Duodenal mucosa (tissue), 2 donors: ENCODE data around the gene NCLN.
A peak's percentile ranks its signal among the peaks of the same experiment; 100 is the strongest.

ENCODE experiments used
- H3K27ac ChIP-seq: one replicate; pipeline ENCODE4 v1.7.0; 2013; ENCODE audit warnings: low read depth, low read length
- H3K27me3 ChIP-seq, 2 donors: one replicate each; pipeline ENCODE4 v1.7.0; 2013; ENCODE audit warnings: low read length in 2 of 2, control low read depth in 1 of 2; ENCODE audit not compliant: insufficient read depth in 2 of 2, control insufficient read depth in 1 of 2
- H3K36me3 ChIP-seq, 2 donors: one replicate each; pipeline ENCODE4 v1.7.0; 2013; ENCODE audit warnings: low read length in 2 of 2, control low read depth in 1 of 2; ENCODE audit not compliant: insufficient read depth in 2 of 2, control insufficient read depth in 1 of 2
- H3K4me1 ChIP-seq, 2 donors: one replicate each; pipeline ENCODE4 v1.7.0; 2013; ENCODE audit warnings: low read length in 2 of 2, control low read depth in 1 of 2; ENCODE audit not compliant: insufficient read depth in 2 of 2, control insufficient read depth in 1 of 2
- H3K4me3 ChIP-seq, 2 donors: one replicate each; pipeline ENCODE4 v1.7.0; 2013; ENCODE audit warnings: low read length in 2 of 2, low read depth in 1 of 2
- H3K9ac ChIP-seq, 2 donors: one replicate each; pipeline ENCODE4 v1.7.0; 2013; ENCODE audit warnings: low read length in 2 of 2, low read depth in 1 of 2
- H3K9me3 ChIP-seq, 2 donors: one replicate each; pipeline ENCODE4 v1.7.0; 2013; ENCODE audit warnings: low read length in 2 of 2, control low read depth in 1 of 2; ENCODE audit not compliant: control insufficient read depth in 1 of 2

Gene NCLN

DNA sequence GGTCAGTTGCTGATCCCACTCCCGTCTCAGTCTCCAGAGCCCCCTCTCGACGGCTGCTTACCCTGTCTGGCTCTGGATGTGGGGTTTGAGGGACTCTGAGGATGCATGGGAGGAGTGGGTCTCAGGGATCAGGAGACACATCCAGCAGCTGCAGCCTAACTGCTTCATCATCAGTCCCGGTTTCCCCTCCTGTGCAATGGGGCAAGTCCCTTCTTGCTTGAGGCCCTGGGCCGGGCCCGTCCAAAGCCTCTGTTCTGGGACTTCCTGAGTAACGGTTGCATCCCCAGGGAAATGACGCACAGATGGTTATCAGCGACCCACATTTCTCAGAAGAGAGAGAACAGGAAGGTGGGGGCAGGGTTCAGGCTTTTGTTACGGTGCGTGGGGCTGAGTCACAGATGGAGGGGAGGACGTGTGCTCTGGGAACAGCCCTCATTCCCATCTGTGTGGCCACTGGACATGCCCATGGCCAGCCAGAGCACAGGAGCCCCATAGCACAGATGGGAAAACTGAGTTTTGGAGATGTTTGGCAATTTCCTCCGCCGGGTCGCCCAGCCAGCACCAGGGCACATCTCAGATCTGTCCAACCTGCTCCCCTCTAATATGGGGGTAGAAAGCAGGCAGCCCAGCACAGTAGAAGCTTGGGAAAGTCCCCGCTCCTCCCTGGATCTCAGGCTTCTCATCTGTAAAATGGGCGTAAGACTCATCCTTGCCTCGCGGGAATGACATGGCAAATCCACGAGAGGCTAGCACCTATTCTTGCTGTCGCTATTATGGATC is 30.6 kb upstream of the NCLN start:
- H3K27me3 ChIP-seq, result peaks cover 0 to 7% of the 10 kb centered on the region in 2 donors
- H3K4me1 ChIP-seq, result peaks cover 0 to 5% of the 10 kb centered on the region in 2 donors
- peaks cover 0 to 4% of the 10 kb centered on the region in 2 donors for H3K36me3 ChIP-seq
- H3K27ac ChIP-seq, result peak overlapping the region; percentile 65
- no peak overlapping the region for H3K9ac ChIP-seq
- H3K4me3 ChIP-seq, result peak overlapping the region in 1 of 2 donors; percentile 10
- H3K9me3 ChIP-seq, result peaks cover 0 to 6% of the 10 kb centered on the region in 2 donors

- Histone ChIP-seq H3K36me3 (peaks cover 0 to 4% of the 10 kb centered on the region in 2 donors), H3K4me3 (no peak overlapping the region), H3K27me3 (peaks cover 0 to 7% of the 10 kb centered on the region in 2 donors), H3K9me3 (peaks cover 0 to 7% of the 10 kb centered on the region in 2 donors), H3K4me1 (peaks cover 0 to 5% of the 10 kb centered on the region in 2 donors), H3K9ac (no peak overlapping the region), H3K27ac (no peak overlapping the region)
These were observed 28.5 kb upstream of the NCLN start for GRCh38 chr19:3157096-3157845.

GRCh38 chr19:3159565-3159964 is 26.2 kb upstream of the NCLN start:
- Histone ChIP-seq H3K9me3 (peaks cover 0 to 7% of the 10 kb centered on the region in 2 donors), H3K27ac (no peak overlapping the region), H3K4me3 (no peak overlapping the region), H3K27me3 (peaks cover 0 to 7% of the 10 kb centered on the region in 2 donors), H3K9ac (no peak overlapping the region), H3K4me1 (peaks cover 0 to 5% of the 10 kb centered on the region in 2 donors), H3K36me3 (peaks cover 0 to 4% of the 10 kb centered on the region in 2 donors)

GRCh38 chr19:3160219-3160618 is 25.5 kb upstream of the NCLN start:
- Histone ChIP-seq H3K27me3 (peaks cover 0 to 7% of the 10 kb centered on the region in 2 donors), H3K9me3 (peaks cover 0 to 7% of the 10 kb centered on the region in 2 donors), H3K9ac (no peak overlapping the region), H3K4me1 (peaks cover 0 to 5% of the 10 kb centered on the region in 2 donors), H3K4me3 (no peak overlapping the region), H3K36me3 (peaks cover 0 to 4% of the 10 kb centered on the region in 2 donors), H3K27ac (no peak overlapping the region)

DNA sequence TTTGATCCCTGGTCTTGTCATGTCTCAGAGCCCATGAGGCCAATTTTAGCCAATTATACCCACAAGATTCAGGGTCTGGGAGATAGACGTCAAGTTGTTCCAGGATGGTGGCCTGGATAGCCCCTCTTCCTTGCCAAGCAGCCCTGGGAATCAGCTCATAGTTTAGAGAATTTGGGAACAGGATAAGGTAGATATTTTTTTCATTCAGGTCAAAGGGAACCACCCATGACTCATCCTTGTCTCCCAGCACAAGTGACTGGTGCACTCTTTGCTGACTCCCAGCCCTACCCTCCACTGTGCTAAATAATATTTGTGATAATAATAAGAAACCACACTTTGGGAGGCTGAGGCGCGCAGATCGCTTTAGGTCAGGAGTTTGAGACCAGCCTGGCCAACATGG is 24.3 kb upstream of the NCLN start:
- H3K27me3 ChIP-seq, result peaks cover 0 to 4% of the 10 kb centered on the region in 2 donors
- no peak overlapping the region for H3K9ac ChIP-seq
- H3K36me3 ChIP-seq, result peaks cover 0 to 4% of the 10 kb centered on the region in 2 donors
- H3K27ac ChIP-seq, result no peak overlapping the region
- no peak overlapping the region for H3K4me3 ChIP-seq
- peaks cover 0 to 7% of the 10 kb centered on the region in 2 donors for H3K9me3 ChIP-seq
- H3K4me1 ChIP-seq, result no peaks in the 10 kb centered on the region

GRCh38 chr19:3162418-3163229 is 23.1 kb upstream of the NCLN start:
- Histone ChIP-seq H3K27ac (no peak overlapping the region), H3K9ac (no peak overlapping the region), H3K4me3 (no peak overlapping the region), H3K9me3 (peaks cover 0 to 7% of the 10 kb centered on the region in 2 donors), H3K27me3 (peaks cover 0 to 2% of the 10 kb centered on the region in 2 donors), H3K36me3 (peaks cover 0 to 4% of the 10 kb centered on the region in 2 donors), H3K4me1 (no peaks in the 10 kb centered on the region)

DNA sequence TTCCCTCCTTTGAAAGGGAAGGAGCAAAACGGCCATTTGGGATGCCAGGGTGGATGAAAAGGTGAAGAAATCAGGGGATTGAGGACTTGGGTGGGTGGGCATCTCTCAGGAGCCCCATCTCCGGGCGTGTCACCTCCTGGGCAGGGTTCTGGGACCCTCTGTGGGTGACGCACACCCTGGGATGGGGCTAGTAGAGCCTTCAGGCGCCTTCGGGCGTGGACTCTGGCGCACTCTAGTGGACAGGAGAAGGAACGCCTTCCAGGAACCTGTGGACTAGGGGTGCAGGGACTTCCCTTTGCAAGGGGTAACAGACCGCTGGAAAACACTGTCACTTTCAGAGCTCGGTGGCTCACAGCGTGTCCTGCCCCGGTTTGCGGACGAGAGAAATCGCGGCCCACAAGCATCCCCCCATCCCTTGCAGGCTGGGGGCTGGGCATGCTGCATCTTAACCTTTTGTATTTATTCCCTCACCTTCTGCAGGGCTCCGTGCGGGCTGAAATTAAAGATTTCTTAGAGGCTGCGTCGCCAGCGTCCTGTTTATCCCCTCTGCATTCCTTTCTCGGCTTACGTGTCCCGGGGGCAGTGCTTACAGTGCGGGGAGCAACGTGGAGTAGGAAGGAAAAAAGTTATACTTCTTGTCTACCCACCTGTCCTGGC is 22.4 kb upstream of the NCLN start:
- no peak overlapping the region for H3K27ac ChIP-seq
- H3K4me3 ChIP-seq, result no peak overlapping the region
- H3K36me3 ChIP-seq, result peaks cover 0 to 4% of the 10 kb centered on the region in 2 donors
- no peaks in the 10 kb centered on the region for H3K27me3 ChIP-seq
- no peaks in the 10 kb centered on the region for H3K4me1 ChIP-seq
- peaks cover 0 to 7% of the 10 kb centered on the region in 2 donors for H3K9me3 ChIP-seq
- no peak overlapping the region for H3K9ac ChIP-seq

GRCh38 chr19:3163943-3164342 is 21.8 kb upstream of the NCLN start:
- no peak overlapping the region for H3K4me3 ChIP-seq
- no peaks in the 10 kb centered on the region for H3K27me3 ChIP-seq
- no peaks in the 10 kb centered on the region for H3K4me1 ChIP-seq
- H3K36me3 ChIP-seq, result peaks cover 0 to 4% of the 10 kb centered on the region in 2 donors
- H3K9ac ChIP-seq, result no peak overlapping the region
- peaks cover 0 to 7% of the 10 kb centered on the region in 2 donors for H3K9me3 ChIP-seq
- no peak overlapping the region for H3K27ac ChIP-seq

- Histone ChIP-seq H3K27me3 (no peaks in the 10 kb centered on the region), H3K4me3 (no peak overlapping the region), H3K4me1 (no peaks in the 10 kb centered on the region), H3K9ac (no peak overlapping the region), H3K9me3 (no peaks in the 10 kb centered on the region), H3K27ac (no peak overlapping the region), H3K36me3 (no peaks in the 10 kb centered on the region)
These were observed 18.0 kb upstream of the NCLN start for GRCh38 chr19:3167533-3168272.
